ENCODE data around the gene ZNF48.

Gene ZNF48

GRCh38 chr16:30353438-30354129, 41.6 kb upstream of the ZNF48 start:
- Histone ChIP-seq H3K79me2 (no peaks in the 10 kb centered on the region), H3K27me3 (ENCODE audit: control insufficient read depth, insufficient read depth, low read length) (no peaks in the 10 kb centered on the region), H3K4me2 (ENCODE audit: low read length) (no peak overlapping the region), H3K9me3 (ENCODE audit: control insufficient read depth, low read length) (no peaks in the 10 kb centered on the region), H3K36me3 (ENCODE audit: control insufficient read depth, insufficient read depth, low read length) (no peaks in the 10 kb centered on the region), H2AFZ (no peak overlapping the region), H3K27ac (no peak overlapping the region), H3K4me3 (ENCODE audit: low read depth, low read length) (peak overlapping the region; percentile 90), H3K9ac (no peak overlapping the region), H3K4me1 (peaks cover 6% of the 10 kb centered on the region)
- TF ChIP-seq, protein P1, sequence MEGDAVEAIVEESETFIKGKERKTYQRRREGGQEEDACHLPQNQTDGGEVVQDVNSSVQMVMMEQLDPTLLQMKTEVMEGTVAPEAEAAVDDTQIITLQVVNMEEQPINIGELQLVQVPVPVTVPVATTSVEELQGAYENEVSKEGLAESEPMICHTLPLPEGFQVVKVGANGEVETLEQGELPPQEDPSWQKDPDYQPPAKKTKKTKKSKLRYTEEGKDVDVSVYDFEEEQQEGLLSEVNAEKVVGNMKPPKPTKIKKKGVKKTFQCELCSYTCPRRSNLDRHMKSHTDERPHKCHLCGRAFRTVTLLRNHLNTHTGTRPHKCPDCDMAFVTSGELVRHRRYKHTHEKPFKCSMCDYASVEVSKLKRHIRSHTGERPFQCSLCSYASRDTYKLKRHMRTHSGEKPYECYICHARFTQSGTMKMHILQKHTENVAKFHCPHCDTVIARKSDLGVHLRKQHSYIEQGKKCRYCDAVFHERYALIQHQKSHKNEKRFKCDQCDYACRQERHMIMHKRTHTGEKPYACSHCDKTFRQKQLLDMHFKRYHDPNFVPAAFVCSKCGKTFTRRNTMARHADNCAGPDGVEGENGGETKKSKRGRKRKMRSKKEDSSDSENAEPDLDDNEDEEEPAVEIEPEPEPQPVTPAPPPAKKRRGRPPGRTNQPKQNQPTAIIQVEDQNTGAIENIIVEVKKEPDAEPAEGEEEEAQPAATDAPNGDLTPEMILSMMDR (IDR thresholded peaks at IDR 0.05): no peak

GRCh38 chr16:30354423-30355143, 40.6 kb upstream of the ZNF48 start:
- Histone ChIP-seq H3K27ac (peak overlapping the region; percentile 96), H3K9ac (peak overlapping the region; percentile 68), H3K4me1 (peaks cover 6% of the 10 kb centered on the region), H3K9me3 (ENCODE audit: control insufficient read depth, low read length) (no peaks in the 10 kb centered on the region), H3K4me3 (ENCODE audit: low read depth, low read length) (peak overlapping the region; percentile 90), H3K36me3 (ENCODE audit: control insufficient read depth, insufficient read depth, low read length) (no peaks in the 10 kb centered on the region), H3K4me2 (ENCODE audit: low read length) (peak overlapping the region; percentile 85), H2AFZ (peak overlapping the region; percentile 82), H3K27me3 (ENCODE audit: control insufficient read depth, insufficient read depth, low read length) (no peaks in the 10 kb centered on the region), H3K79me2 (no peaks in the 10 kb centered on the region)
- TF ChIP-seq, protein P1 (IDR thresholded peaks at IDR 0.05): no peak

GRCh38 chr16:30355144-30355953, 39.9 kb upstream of the ZNF48 start, which contains the start of gene CD2BP2:
Gene CD2BP2 (minus strand): TSS chr16:30355308. CDS start chr16:30354681, 627 bp downstream.
- Histone ChIP-seq H3K9me3 (ENCODE audit: control insufficient read depth, low read length) (no peaks in the 10 kb centered on the region), H3K9ac (peak within 1 kb of the TSS; percentile 68), H3K4me3 (ENCODE audit: low read depth, low read length) (peak within 1 kb of the TSS; percentile 90), H3K79me2 (no peaks in the 10 kb centered on the region), H3K4me2 (ENCODE audit: low read length) (peak within 1 kb of the TSS; percentile 87), H2AFZ (peak within 1 kb of the TSS; percentile 82), H3K36me3 (ENCODE audit: control insufficient read depth, insufficient read depth, low read length) (no peaks in the 10 kb centered on the region), H3K27me3 (ENCODE audit: control insufficient read depth, insufficient read depth, low read length) (no peaks in the 10 kb centered on the region), H3K4me1 (peaks cover 6% of the 10 kb centered on the region), H3K27ac (peak within 1 kb of the TSS; percentile 96)
- TF ChIP-seq, protein P1 (IDR thresholded peaks at IDR 0.05): no peak

GRCh38 chr16:30355954-30356308, 39.3 kb upstream of the ZNF48 start:
- H3K79me2 ChIP-seq: peaks cover 3% of the 10 kb centered on the region
- TF ChIP-seq, protein P1 (IDR thresholded peaks at IDR 0.05): peak; percentile 1
- peak overlapping the region; percentile 87 for H3K4me2 ChIP-seq (ENCODE audit: low read length)
- H2AFZ ChIP-seq: peak overlapping the region; percentile 82
- peaks cover 6% of the 10 kb centered on the region for H3K4me1 ChIP-seq
- peak overlapping the region; percentile 90 for H3K4me3 ChIP-seq (ENCODE audit: low read depth, low read length)
- no peaks in the 10 kb centered on the region for H3K9me3 ChIP-seq (ENCODE audit: control insufficient read depth, low read length)
- H3K27ac ChIP-seq: peak overlapping the region; percentile 96
- H3K9ac ChIP-seq: peak overlapping the region; percentile 13
- no peaks in the 10 kb centered on the region for H3K36me3 ChIP-seq (ENCODE audit: control insufficient read depth, insufficient read depth, low read length)
- no peaks in the 10 kb centered on the region for H3K27me3 ChIP-seq (ENCODE audit: control insufficient read depth, insufficient read depth, low read length)

Data from parathyroid adenoma (tissue), 2 donors.